ENCODE measurements around the gene EPHB1. TPM values are rescaled to one million over a fixed set of nuclear protein-coding genes. Genes with fewer than 3 reads are reported as not detected.

The EPHB1 gene
- total RNA-seq, 1 experiment from 2014 or later = 7.0 TPM

DNA sequence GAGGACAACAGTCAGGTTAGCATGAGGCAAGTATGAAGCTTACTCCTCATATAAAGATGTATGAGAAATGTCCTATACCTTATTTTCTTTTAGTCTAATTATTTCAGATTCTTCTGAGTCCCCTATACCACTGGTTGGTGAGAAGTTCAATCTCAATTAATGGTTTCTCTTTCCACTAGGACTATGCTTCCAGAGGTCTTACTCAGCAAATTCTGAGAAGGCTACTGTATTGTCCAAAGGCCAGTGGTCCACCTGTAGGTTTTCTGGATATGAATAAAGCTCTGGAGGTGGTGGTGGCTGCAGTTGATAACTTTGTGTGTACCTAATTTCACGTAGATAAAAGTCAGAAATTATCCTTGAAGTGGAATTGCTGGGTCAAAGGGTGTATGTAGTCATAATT lies 149.4 kb downstream of the EPHB1 start:
- Mint-ChIP-seq H3K4me3 (no peak overlapping the region), H3K9me3 (no peaks in the 10 kb centered on the region), H3K27me3 (ENCODE audit: low read depth) (peaks cover 28% of the 10 kb centered on the region), H3K36me3 (no peaks in the 10 kb centered on the region), H3K4me1 (peaks cover 18% of the 10 kb centered on the region), H3K27ac (no peak overlapping the region)
- no peak for ATAC-seq
- DNase-seq (ENCODE audit: low spot score) = no peak
- ChIA-PET CTCF (no interaction called here), POLR2A (no interaction called here)
- no peak for TF ChIP-seq JUN (CRISPR knock-in tag; IDR thresholded peaks at IDR 0.05)
- TF ChIP-seq, protein P1, sequence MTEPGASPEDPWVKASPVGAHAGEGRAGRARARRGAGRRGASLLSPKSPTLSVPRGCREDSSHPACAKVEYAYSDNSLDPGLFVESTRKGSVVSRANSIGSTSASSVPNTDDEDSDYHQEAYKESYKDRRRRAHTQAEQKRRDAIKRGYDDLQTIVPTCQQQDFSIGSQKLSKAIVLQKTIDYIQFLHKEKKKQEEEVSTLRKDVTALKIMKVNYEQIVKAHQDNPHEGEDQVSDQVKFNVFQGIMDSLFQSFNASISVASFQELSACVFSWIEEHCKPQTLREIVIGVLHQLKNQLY (CRISPR knock-in tag; IDR thresholded peaks at IDR 0.05) = no peak
- no peak for TF ChIP-seq NR1H2 (CRISPR knock-in tag; IDR thresholded peaks at IDR 0.05)
- TF ChIP-seq ZNF416 (CRISPR knock-in tag; IDR thresholded peaks at IDR 0.05) = no peak

DNA sequence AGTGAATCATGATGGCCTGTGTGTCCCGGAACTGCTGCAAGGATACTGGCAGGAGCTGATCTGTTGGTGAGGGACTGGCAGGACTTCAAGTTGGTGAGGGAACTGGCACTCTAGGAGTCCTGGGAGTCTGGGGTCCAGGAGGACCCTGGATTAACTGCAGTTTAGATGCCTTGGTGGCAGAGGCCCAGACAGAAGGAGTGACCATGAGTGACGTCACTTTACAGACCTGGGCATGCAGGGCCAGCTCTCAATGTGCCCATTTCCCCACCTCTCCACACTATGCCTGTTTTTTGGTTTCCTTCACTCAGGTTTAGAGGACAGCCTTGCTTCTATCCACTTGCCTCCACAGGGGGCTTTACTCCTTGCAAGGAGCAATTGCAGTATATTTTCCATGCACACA lies 154.1 kb downstream of the EPHB1 start:
- H3K27me3 Mint-ChIP-seq (ENCODE audit: low read depth) = 0 out of 2 replicates have a peak, but pooled peaks cover under 1% of the 10 kb centered on the region
- no peaks in the 10 kb centered on the region for H3K4me1 Mint-ChIP-seq
- peaks cover 25% of the 10 kb centered on the region for H3K36me3 Mint-ChIP-seq
- H3K4me3 Mint-ChIP-seq = no peak overlapping the region
- no peak for DNase-seq (ENCODE audit: low spot score)
- peaks cover 27% of the 10 kb centered on the region for H3K9me3 Mint-ChIP-seq
- ATAC-seq = no peak
- no peak overlapping the region for H3K27ac Mint-ChIP-seq
- TF ChIP-seq MXD4 (CRISPR knock-in tag; IDR thresholded peaks at IDR 0.05; ENCODE audit: borderline replicate concordance) (no peak), GTF2I (CRISPR knock-in tag; conservative IDR thresholded peaks at IDR 0.05) (no peak), IRF1 (CRISPR knock-in tag; IDR thresholded peaks at IDR 0.05) (no peak), FOXK1 (CRISPR knock-in tag; IDR thresholded peaks at IDR 0.05) (no peak), ZBTB43 (CRISPR knock-in tag; IDR thresholded peaks at IDR 0.05) (no peak), KAT7 (CRISPR knock-in tag; IDR thresholded peaks at IDR 0.05; ENCODE audit: borderline replicate concordance) (no peak), ZNF121 (CRISPR knock-in tag; IDR thresholded peaks at IDR 0.05) (no peak), OVOL2 (CRISPR knock-in tag; IDR thresholded peaks at IDR 0.05; ENCODE audit: borderline replicate concordance) (no peak), PRRX2 (CRISPR knock-in tag; IDR thresholded peaks at IDR 0.05) (no peak), CREM (CRISPR knock-in tag; IDR thresholded peaks at IDR 0.05) (no peak), CREB1 (CRISPR knock-in tag; IDR thresholded peaks at IDR 0.05) (no peak), RORB (CRISPR knock-in tag; IDR thresholded peaks at IDR 0.05) (no peak), PREB (CRISPR knock-in tag; IDR thresholded peaks at IDR 0.05; ENCODE audit: borderline replicate concordance) (no peak)
- TF ChIP-seq, protein P2, sequence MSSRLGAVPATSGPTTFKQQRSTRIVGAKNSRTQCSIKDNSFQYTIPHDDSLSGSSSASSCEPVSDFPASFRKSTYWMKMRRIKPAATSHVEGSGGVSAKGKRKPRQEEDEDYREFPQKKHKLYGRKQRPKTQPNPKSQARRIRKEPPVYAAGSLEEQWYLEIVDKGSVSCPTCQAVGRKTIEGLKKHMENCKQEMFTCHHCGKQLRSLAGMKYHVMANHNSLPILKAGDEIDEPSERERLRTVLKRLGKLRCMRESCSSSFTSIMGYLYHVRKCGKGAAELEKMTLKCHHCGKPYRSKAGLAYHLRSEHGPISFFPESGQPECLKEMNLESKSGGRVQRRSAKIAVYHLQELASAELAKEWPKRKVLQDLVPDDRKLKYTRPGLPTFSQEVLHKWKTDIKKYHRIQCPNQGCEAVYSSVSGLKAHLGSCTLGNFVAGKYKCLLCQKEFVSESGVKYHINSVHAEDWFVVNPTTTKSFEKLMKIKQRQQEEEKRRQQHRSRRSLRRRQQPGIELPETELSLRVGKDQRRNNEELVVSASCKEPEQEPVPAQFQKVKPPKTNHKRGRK (CRISPR knock-in tag; IDR thresholded peaks at IDR 0.05; ENCODE audit: borderline replicate concordance) = no peak
- TF ChIP-seq, protein P3, sequence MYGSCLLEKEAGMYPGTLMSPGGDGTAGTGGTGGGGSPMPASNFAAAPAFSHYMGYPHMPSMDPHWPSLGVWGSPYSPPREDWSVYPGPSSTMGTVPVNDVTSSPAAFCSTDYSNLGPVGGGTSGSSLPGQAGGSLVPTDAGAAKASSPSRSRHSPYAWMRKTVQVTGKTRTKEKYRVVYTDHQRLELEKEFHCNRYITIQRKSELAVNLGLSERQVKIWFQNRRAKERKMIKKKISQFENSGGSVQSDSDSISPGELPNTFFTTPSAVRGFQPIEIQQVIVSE (CRISPR knock-in tag; IDR thresholded peaks at IDR 0.05; ENCODE audit: borderline replicate concordance) = no peak
- TF ChIP-seq, protein P4, sequence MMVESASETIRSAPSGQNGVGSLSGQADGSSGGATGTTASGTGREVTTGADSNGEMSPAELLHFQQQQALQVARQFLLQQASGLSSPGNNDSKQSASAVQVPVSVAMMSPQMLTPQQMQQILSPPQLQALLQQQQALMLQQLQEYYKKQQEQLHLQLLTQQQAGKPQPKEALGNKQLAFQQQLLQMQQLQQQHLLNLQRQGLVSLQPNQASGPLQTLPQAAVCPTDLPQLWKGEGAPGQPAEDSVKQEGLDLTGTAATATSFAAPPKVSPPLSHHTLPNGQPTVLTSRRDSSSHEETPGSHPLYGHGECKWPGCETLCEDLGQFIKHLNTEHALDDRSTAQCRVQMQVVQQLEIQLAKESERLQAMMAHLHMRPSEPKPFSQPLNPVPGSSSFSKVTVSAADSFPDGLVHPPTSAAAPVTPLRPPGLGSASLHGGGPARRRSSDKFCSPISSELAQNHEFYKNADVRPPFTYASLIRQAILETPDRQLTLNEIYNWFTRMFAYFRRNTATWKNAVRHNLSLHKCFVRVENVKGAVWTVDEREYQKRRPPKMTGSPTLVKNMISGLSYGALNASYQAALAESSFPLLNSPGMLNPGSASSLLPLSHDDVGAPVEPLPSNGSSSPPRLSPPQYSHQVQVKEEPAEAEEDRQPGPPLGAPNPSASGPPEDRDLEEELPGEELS (CRISPR knock-in tag; IDR thresholded peaks at IDR 0.05) = no peak
- TF ChIP-seq, protein P5, sequence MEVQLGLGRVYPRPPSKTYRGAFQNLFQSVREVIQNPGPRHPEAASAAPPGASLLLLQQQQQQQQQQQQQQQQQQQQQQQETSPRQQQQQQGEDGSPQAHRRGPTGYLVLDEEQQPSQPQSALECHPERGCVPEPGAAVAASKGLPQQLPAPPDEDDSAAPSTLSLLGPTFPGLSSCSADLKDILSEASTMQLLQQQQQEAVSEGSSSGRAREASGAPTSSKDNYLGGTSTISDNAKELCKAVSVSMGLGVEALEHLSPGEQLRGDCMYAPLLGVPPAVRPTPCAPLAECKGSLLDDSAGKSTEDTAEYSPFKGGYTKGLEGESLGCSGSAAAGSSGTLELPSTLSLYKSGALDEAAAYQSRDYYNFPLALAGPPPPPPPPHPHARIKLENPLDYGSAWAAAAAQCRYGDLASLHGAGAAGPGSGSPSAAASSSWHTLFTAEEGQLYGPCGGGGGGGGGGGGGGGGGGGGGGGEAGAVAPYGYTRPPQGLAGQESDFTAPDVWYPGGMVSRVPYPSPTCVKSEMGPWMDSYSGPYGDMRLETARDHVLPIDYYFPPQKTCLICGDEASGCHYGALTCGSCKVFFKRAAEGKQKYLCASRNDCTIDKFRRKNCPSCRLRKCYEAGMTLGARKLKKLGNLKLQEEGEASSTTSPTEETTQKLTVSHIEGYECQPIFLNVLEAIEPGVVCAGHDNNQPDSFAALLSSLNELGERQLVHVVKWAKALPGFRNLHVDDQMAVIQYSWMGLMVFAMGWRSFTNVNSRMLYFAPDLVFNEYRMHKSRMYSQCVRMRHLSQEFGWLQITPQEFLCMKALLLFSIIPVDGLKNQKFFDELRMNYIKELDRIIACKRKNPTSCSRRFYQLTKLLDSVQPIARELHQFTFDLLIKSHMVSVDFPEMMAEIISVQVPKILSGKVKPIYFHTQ (CRISPR knock-in tag; IDR thresholded peaks at IDR 0.05) = no peak
- ChIA-PET POLR2A (no interaction called here), CTCF (interaction anchor here (1.2 kb wide), 1 partner anchor 29 kb away, joined by 5 read pairs; no protein-coding TSS in a partner anchor)
